A673 (cell line): ENCODE data around the gene OTOP1.

Source experiments
- CTCF ChIP-seq: fragments of 300-800, 200-600 bp; sonication (generic); conservative IDR thresholded peaks from 2 replicates; pipeline ENCODE4 v1.5.1; 2017; ENCODE audit warnings: low read depth, mild to moderate bottlenecking, antibody characterized with exemption, low read length, moderate library complexity, mixed read lengths
- EZH2 ChIP-seq: fragments of 200-600 bp; sonication (generic); IDR thresholded peaks from 2 replicates; pipeline ENCODE4 v1.6.1; 2017; ENCODE audit warnings: borderline replicate concordance, low read depth, mild to moderate bottlenecking, mixed read lengths, antibody characterized with exemption, low read length; ENCODE audit not compliant: poor library complexity, severe bottlenecking

- TF ChIP-seq CTCF: no peak
- TF ChIP-seq EZH2: no peak
Measured at GRCh38 chr4:4225915-4226605, 669 bp downstream of the OTOP1 start.
